Uterus (tissue), 4 donors: ENCODE data around the gene TMED3. TPM values are rescaled to one million over a fixed set of nuclear protein-coding genes. Genes with fewer than 3 reads are reported as not detected.

ENCODE experiments used
- DNase-seq, 2 donors: peaks; one replicate each; pipeline ENCODE4 v3.0.0-alpha.2; 2019 to 2020
- H3K27ac ChIP-seq, 2 donors: fragments of 200-600 bp; sonication (generic); 1 replicate in 1 of 2; 2 replicates in 1 of 2; pipeline ENCODE4 v1.5.1; 2016 to 2018
- H3K27me3 ChIP-seq, 2 donors: fragments of 200-600 bp; sonication (generic); one replicate each; pipeline ENCODE4 v1.5.1; 2018 to 2019; ENCODE audit warnings: control low read depth in 1 of 2
- H3K36me3 ChIP-seq, 2 donors: fragments of 200-600 bp; sonication (generic); one replicate each; pipeline ENCODE4 v1.5.1; 2019; ENCODE audit warnings: control low read depth in 1 of 2
- H3K4me1 ChIP-seq, 2 donors: fragments of 200-600 bp; sonication (generic); one replicate each; pipeline ENCODE4 v1.5.1; 2018 to 2019; ENCODE audit warnings: control low read depth in 1 of 2
- H3K4me3 ChIP-seq, 2 donors: fragments of 200-600 bp; sonication (generic); 1 replicate in 1 of 2; 2 replicates in 1 of 2; pipeline ENCODE4 v1.5.1; 2018 to 2019; ENCODE audit warnings: mild to moderate bottlenecking in 1 of 2
- H3K9me3 ChIP-seq, 2 donors: fragments of 200-600 bp; sonication (generic); one replicate each; pipeline ENCODE4 v1.5.1; 2019; ENCODE audit warnings: control low read depth in 1 of 2
- CTCF ChIP-seq, 4 experiments: fragments of 200-600 bp in 2 of 4; fragments of 450-650 bp in 2 of 4; sonication (generic) in 2 of 4; IDR thresholded peaks; one replicate each; pipeline ENCODE4 v1.5.1; 2016 to 2019; ENCODE audit warnings: antibody characterized with exemption in 4 of 4, mild to moderate bottlenecking in 2 of 4, moderate library complexity in 1 of 4
- POLR2A ChIP-seq, 2 donors: fragments of 450-650 bp; IDR thresholded peaks; one replicate each; pipeline ENCODE4 v1.6.1; 2016; ENCODE audit warnings: antibody characterized with exemption in 2 of 2, mild to moderate bottlenecking in 1 of 2, moderate library complexity in 1 of 2
- intact Hi-C: fragments of 100-400 bp; cut with DNase I; formaldehyde crosslinking; loops from one replicate; pipeline ENCODE4 v1.15.1; 2023; ENCODE audit warnings: low total_unique reads
- total RNA-seq, 4 donors: library from RNA; depleted of rRNA in 3 of 4; stranded (reverse); fragments of >200 nt in 3 of 4; gene quantifications; one replicate each; pipeline versions ENCODE4 v1.1.0 to v1.2.4, GENCODE V29; 2014 to 2023
- donor health status: DM: yes; HTN: yes; CAD: no.

Gene TMED3
- total RNA-seq, 4 donors from 2014 or later = 15.3 to 57.8 (median 25.0) TPM

GRCh38 chr15:79294075-79294474 is 16.8 kb upstream of the TMED3 start:
- intact Hi-C loops = no loop called here
- TF ChIP-seq POLR2A (IDR thresholded peaks at IDR 0.05) (no peak), CTCF (IDR thresholded peaks at IDR 0.05) (no peak)
- no peak overlapping the region for H3K27ac ChIP-seq
- no peaks in the 10 kb centered on the region for H3K27me3 ChIP-seq
- H3K36me3 ChIP-seq = no peaks in the 10 kb centered on the region
- no peaks in the 10 kb centered on the region for H3K9me3 ChIP-seq
- H3K4me1 ChIP-seq = no peaks in the 10 kb centered on the region
- no peak for DNase-seq
- H3K4me3 ChIP-seq = no peak overlapping the region

DNA sequence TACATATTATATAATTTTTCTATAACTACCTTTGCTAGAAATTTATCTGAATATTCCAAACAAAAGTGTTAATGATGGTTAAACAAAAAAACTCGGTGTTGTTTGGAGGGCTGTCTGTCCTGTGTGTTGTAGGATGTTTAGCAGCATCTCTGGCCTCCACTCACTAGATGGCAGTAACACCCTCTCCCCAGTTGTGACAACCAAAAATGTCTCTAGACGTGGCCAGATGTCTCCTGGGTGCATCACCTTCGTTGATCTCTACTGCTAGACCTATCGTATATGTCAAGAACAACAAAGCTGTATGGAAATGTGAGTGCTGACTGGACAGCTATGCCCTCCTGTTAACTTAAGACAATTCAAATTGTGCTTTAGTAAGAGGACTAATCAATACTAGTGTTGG is 14.3 kb upstream of the TMED3 start:
- DNase-seq = no peak
- Histone ChIP-seq H3K27me3 (no peaks in the 10 kb centered on the region), H3K27ac (no peak overlapping the region), H3K4me1 (no peaks in the 10 kb centered on the region), H3K9me3 (no peaks in the 10 kb centered on the region), H3K4me3 (no peak overlapping the region), H3K36me3 (no peaks in the 10 kb centered on the region)
- no peak for TF ChIP-seq CTCF (IDR thresholded peaks at IDR 0.05)
- intact Hi-C loops = no loop called here

DNA sequence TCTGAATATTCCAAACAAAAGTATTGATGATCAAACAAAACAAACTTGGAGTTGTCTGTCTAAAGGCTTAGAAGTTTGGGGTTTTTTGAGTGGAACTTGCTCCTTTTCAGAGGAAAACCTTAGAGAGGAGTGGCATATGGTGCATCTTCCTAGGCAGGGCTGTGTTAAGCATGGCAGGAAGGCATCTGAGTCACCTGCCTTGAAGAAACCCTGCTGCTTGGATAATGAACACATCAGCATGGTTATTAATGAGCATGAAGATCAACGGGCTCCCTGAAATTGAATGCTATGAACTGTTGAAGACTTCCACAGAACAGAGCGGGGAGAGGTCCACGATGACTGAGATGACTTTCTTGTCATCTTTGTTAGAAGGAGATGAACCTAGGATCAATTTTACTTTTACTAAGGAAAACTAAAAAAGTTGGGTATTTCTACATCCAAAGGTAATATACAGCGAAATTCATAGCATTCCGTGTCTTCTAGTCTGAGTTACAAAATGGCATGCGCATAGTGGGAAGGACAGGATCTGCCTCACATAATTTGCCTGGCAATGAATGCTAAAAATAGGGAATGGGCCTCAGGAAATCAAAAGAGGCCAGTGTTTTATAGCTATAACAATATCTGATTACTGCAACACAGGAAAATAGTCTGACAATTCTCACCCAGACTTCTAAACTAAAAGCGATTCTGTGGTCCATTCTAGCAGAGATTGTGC is 11.6 kb upstream of the TMED3 start:
- intact Hi-C loops = no loop called here
- H3K4me3 ChIP-seq = no peak overlapping the region
- no peak for DNase-seq
- H3K4me1 ChIP-seq = no peaks in the 10 kb centered on the region
- no peak for TF ChIP-seq POLR2A (IDR thresholded peaks at IDR 0.05)
- TF ChIP-seq CTCF (IDR thresholded peaks at IDR 0.05) = no peak
- H3K27me3 ChIP-seq = peaks cover 0 to 10% of the 10 kb centered on the region in 2 donors
- no peak overlapping the region for H3K27ac ChIP-seq
- no peaks in the 10 kb centered on the region for H3K9me3 ChIP-seq
- H3K36me3 ChIP-seq = no peaks in the 10 kb centered on the region

GRCh38 chr15:79299841-79300235 is 11.1 kb upstream of the TMED3 start:
- H3K9me3 ChIP-seq = no peaks in the 10 kb centered on the region
- H3K4me3 ChIP-seq = no peak overlapping the region
- no peak overlapping the region for H3K27ac ChIP-seq
- H3K27me3 ChIP-seq = peaks cover 0 to 10% of the 10 kb centered on the region in 2 donors
- no peaks in the 10 kb centered on the region for H3K36me3 ChIP-seq
- H3K4me1 ChIP-seq = no peaks in the 10 kb centered on the region
- intact Hi-C loops = no loop called here
- TF ChIP-seq POLR2A (IDR thresholded peaks at IDR 0.05) (no peak), CTCF (IDR thresholded peaks at IDR 0.05) (no peak)
- no peak for DNase-seq

GRCh38 chr15:79307251-79307650 is 3.7 kb upstream of the TMED3 start:
- intact Hi-C loops = no loop called here
- H3K36me3 ChIP-seq = no peaks in the 10 kb centered on the region
- H3K4me3 ChIP-seq = no peak overlapping the region
- no peak overlapping the region for H3K27ac ChIP-seq
- peaks cover 0 to 10% of the 10 kb centered on the region in 2 donors for H3K27me3 ChIP-seq
- peaks cover 0 to 3% of the 10 kb centered on the region in 2 donors for H3K4me1 ChIP-seq
- no peak for TF ChIP-seq CTCF (IDR thresholded peaks at IDR 0.05)
- no peak for TF ChIP-seq POLR2A (IDR thresholded peaks at IDR 0.05)
- no peak for DNase-seq
- no peaks in the 10 kb centered on the region for H3K9me3 ChIP-seq
